Lung (tissue), 12 donors: ENCODE data around the gene LDLRAD4. TPM values are rescaled to one million over a fixed set of nuclear protein-coding genes. Genes with fewer than 3 reads are reported as not detected.

ENCODE experiments used
- ATAC-seq: fragments of 200-7000 bp; cut with Tn5 transposase; one replicate; pipeline ENCODE4 v1.9.1; 2020; ENCODE audit warnings: moderate number of reproducible peaks; ENCODE audit not compliant: insufficient read depth, low FRiP score
- DNase-seq, 3 donors: peaks; one replicate each; pipeline ENCODE4 v3.0.0-alpha.2; 2013 to 2017
- H3K27ac ChIP-seq, 2 donors: one replicate each; pipeline ENCODE4 v1.5.1; 2013; ENCODE audit warnings: mild to moderate bottlenecking in 2 of 2, moderate library complexity in 2 of 2, control low read depth in 1 of 2, inconsistent platforms in 1 of 2, low read depth in 1 of 2, low read length in 1 of 2
- H3K27me3 ChIP-seq, 3 donors: one replicate each; pipeline ENCODE4 v1.5.1; 2013; ENCODE audit warnings: low read length in 2 of 3; ENCODE audit not compliant: control insufficient read depth in 3 of 3, insufficient read depth in 3 of 3
- H3K36me3 ChIP-seq, 4 donors: one replicate each; pipeline ENCODE4 v1.5.1; 2013; ENCODE audit warnings: low read length in 4 of 4, mild to moderate bottlenecking in 1 of 4, moderate library complexity in 1 of 4; ENCODE audit not compliant: control insufficient read depth in 4 of 4, insufficient read depth in 4 of 4
- H3K4me1 ChIP-seq, 5 donors: one replicate each; pipeline ENCODE4 v1.5.1; 2013; ENCODE audit warnings: low read length in 5 of 5, mild to moderate bottlenecking in 2 of 5, moderate library complexity in 1 of 5; ENCODE audit not compliant: control insufficient read depth in 5 of 5, insufficient read depth in 5 of 5
- H3K4me3 ChIP-seq: one replicate; pipeline ENCODE4 v1.5.1; 2013; ENCODE audit warnings: mild to moderate bottlenecking, control low read depth, moderate library complexity
- H3K9ac ChIP-seq, 2 donors: one replicate each; pipeline ENCODE4 v1.5.1; 2013; ENCODE audit warnings: low read length in 2 of 2, control low read depth in 1 of 2; ENCODE audit not compliant: insufficient read depth in 1 of 2
- H3K9me3 ChIP-seq, 4 donors: one replicate each; pipeline ENCODE4 v1.5.1; 2013; ENCODE audit warnings: low read length in 3 of 4, mild to moderate bottlenecking in 1 of 4, moderate library complexity in 1 of 4; ENCODE audit not compliant: control insufficient read depth in 4 of 4, insufficient read depth in 3 of 4
- WGBS, 2 donors: extraction: QIAGEN DNeasy Blood & Tissue Kit; methylation state at CpG; one replicate each; pipeline ENCODE4 v1.1.7; 2013; 5-methylcytosine and 5-hydroxymethylcytosine counted together
- polyA plus RNA-seq, 2 donors: library from polyadenylated mRNA; stranded (reverse); fragments of 200-250 nt; gene quantifications; one replicate each; pipeline ENCODE4 v1.2.1, GENCODE V29; 2013
- total RNA-seq, 2 donors: library from RNA; depleted of rRNA in 1 of 2; stranded (reverse); fragments of >200 nt in 1 of 2; gene quantifications; one replicate each; pipeline ENCODE4 v1.2.1, GENCODE V29; 2014 to 2021
- TF ChIP-seq, protein P1 (sequence below): IDR thresholded peaks from 2 replicates; pipeline ENCODE4 v1.5.1; 2012; ENCODE audit warnings: mild to moderate bottlenecking; ENCODE audit errors: control extremely low read depth, extremely low read depth
- donor health status: control.
- donor health status: control.
- donor health status: Bipolar disorder and iron deficiency.
- donor health status: healthy.
- donor health status: DM: yes; HTN: yes; CAD: no.

LDLRAD4 gene
- total and polyA plus RNA-seq, 4 donors = 3.2 to 62.4 (median 19.9) TPM

- DNase-seq (no peak), ATAC-seq (no peak)
- H3K27me3 ChIP-seq = no peaks in the 10 kb centered on the region
- no peak overlapping the region for H3K27ac ChIP-seq
- no peak overlapping the region for H3K9ac ChIP-seq
- no peak overlapping the region for H3K4me3 ChIP-seq
- peaks cover 0 to 77% (median 15%) of the 10 kb centered on the region in 5 donors for H3K4me1 ChIP-seq
- 87 to 91% methylated on average over 11 of the region's 11 CpGs for WGBS, 2 donors
- TF ChIP-seq, protein P1, sequence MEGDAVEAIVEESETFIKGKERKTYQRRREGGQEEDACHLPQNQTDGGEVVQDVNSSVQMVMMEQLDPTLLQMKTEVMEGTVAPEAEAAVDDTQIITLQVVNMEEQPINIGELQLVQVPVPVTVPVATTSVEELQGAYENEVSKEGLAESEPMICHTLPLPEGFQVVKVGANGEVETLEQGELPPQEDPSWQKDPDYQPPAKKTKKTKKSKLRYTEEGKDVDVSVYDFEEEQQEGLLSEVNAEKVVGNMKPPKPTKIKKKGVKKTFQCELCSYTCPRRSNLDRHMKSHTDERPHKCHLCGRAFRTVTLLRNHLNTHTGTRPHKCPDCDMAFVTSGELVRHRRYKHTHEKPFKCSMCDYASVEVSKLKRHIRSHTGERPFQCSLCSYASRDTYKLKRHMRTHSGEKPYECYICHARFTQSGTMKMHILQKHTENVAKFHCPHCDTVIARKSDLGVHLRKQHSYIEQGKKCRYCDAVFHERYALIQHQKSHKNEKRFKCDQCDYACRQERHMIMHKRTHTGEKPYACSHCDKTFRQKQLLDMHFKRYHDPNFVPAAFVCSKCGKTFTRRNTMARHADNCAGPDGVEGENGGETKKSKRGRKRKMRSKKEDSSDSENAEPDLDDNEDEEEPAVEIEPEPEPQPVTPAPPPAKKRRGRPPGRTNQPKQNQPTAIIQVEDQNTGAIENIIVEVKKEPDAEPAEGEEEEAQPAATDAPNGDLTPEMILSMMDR = no peak
- no peaks in the 10 kb centered on the region for H3K36me3 ChIP-seq
- no peaks in the 10 kb centered on the region for H3K9me3 ChIP-seq
These were observed 51.8 kb downstream of the LDLRAD4 start for GRCh38 chr18:13270279-13270855.

GRCh38 chr18:13271302-13271911 is 52.8 kb downstream of the LDLRAD4 start:
- H3K27ac ChIP-seq = peak overlapping the region in 1 of 2 donors; percentile 22
- no peaks in the 10 kb centered on the region for H3K36me3 ChIP-seq
- DNase-seq (peak; percentile 61 to 71 (median 62)), ATAC-seq (no peak)
- H3K9me3 ChIP-seq = no peaks in the 10 kb centered on the region
- WGBS, 2 donors = 81 to 91% methylated on average over 16 of the region's 16 CpGs
- H3K4me3 ChIP-seq = no peak overlapping the region
- H3K9ac ChIP-seq = no peak overlapping the region
- TF ChIP-seq, protein P1 = no peak
- H3K4me1 ChIP-seq = peaks cover 0 to 67% (median 15%) of the 10 kb centered on the region in 5 donors
- no peaks in the 10 kb centered on the region for H3K27me3 ChIP-seq

DNA sequence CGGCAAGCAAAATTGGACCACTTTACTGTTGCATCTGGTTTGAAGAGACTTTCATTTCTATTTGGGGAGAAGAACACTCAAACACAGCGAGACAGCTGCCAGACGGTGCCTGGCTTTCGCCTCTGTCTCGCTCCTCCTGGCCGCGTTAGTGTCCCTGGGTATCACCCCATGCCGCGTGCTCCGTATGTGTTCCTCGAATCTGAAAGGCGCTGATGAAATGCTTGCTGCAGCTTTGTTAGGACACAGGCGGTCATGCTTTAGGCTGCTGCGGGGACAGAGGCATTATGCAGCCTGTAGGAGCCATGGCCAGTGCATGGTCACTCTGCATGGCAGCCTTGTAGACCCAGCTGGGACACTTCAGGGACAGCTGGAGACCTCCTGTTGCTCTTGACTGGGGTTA is 53.9 kb downstream of the LDLRAD4 start:
- no peaks in the 10 kb centered on the region for H3K36me3 ChIP-seq
- 92 to 93% methylated on average over 14 of the region's 14 CpGs for WGBS, 2 donors
- peaks cover 0 to 56% (median 15%) of the 10 kb centered on the region in 5 donors for H3K4me1 ChIP-seq
- H3K27ac ChIP-seq = peak overlapping the region in 1 of 2 donors; percentile 12
- ATAC-seq (no peak), DNase-seq (peak in 1 of 3 donors; percentile 57)
- no peaks in the 10 kb centered on the region for H3K9me3 ChIP-seq
- H3K9ac ChIP-seq = no peak overlapping the region
- no peak overlapping the region for H3K4me3 ChIP-seq
- H3K27me3 ChIP-seq = no peaks in the 10 kb centered on the region
- TF ChIP-seq, protein P1 = no peak
